Measurements from ENCODE around the gene DNAH14.

- TF ChIP-seq YY1 (IDR thresholded peaks at IDR 0.05; ENCODE audit: insufficient read depth, insufficient read length) (no peak), SUZ12 (IDR thresholded peaks at IDR 0.05; ENCODE audit: extremely low read depth, insufficient read depth, insufficient read length) (no peak)
Observed at GRCh38 chr1:225406976-225407725, 477.7 kb downstream of the DNAH14 start.

All from NT2/D1 (cell line).